AG04450 (cell line): ENCODE results near the gene RIC8A. TPM values are rescaled to one million over a fixed set of nuclear protein-coding genes. Genes with fewer than 3 reads are reported as not detected.
"Not testable (repeated sequence)": the region's sequence is repeated elsewhere in the genome, so short reads cannot be mapped to it uniquely, and the experiment has no call there.

ENCODE experiments used
- CTCF ChIA-PET: fragments of 300-600, 350-600 bp; formaldehyde crosslinking; extraction: SDS; loops from one replicate; lab custom pipeline; 2022; ENCODE audit warnings: antibody characterized with exemption, inconsistent platforms; lab: Charles Lee
- POLR2A ChIA-PET: fragments of 350-600 bp; formaldehyde crosslinking; extraction: SDS; loops from one replicate; lab custom pipeline; 2021; ENCODE audit warnings: antibody characterized with exemption, inconsistent platforms; lab: Yijun Ruan, JAX
- DNase-seq: peaks from one replicate; pipeline ENCODE4 v3.0.0-alpha.2; 2011; ENCODE audit warnings: low read depth, low spot score
- H3K27ac ChIP-seq: one replicate; pipeline ENCODE4 v1.5.1; 2012; ENCODE audit warnings: low read depth, low read length, control low read depth
- H3K27me3 ChIP-seq: one replicate; pipeline ENCODE4 v1.6.0; 2012; ENCODE audit warnings: low read length; ENCODE audit not compliant: control insufficient read depth, insufficient read depth
- H3K4me3 ChIP-seq: 2 replicates; pipeline ENCODE4 v1.5.1; 2011; ENCODE audit warnings: mild to moderate bottlenecking, low read depth, low read length, control low read depth
- H3K9me3 ChIP-seq: 2 replicates; pipeline ENCODE4 v1.5.1; 2012; ENCODE audit warnings: low read length; ENCODE audit not compliant: control insufficient read depth, insufficient read depth
- CTCF ChIP-seq: IDR thresholded peaks from 2 replicates; pipeline ENCODE4 v1.5.1; 2011; ENCODE audit warnings: low read depth, low read length, control low read depth, inconsistent platforms
- polyA plus RNA-seq: library from polyadenylated mRNA; depleted of rRNA; stranded (reverse); fragments of >200 nt; gene quantifications from 2 replicates; pipeline ENCODE4 v1.2.3, GENCODE V29; 2011

Gene RIC8A
- polyA plus RNA-seq, 1 experiment, result 118 TPM

DNA sequence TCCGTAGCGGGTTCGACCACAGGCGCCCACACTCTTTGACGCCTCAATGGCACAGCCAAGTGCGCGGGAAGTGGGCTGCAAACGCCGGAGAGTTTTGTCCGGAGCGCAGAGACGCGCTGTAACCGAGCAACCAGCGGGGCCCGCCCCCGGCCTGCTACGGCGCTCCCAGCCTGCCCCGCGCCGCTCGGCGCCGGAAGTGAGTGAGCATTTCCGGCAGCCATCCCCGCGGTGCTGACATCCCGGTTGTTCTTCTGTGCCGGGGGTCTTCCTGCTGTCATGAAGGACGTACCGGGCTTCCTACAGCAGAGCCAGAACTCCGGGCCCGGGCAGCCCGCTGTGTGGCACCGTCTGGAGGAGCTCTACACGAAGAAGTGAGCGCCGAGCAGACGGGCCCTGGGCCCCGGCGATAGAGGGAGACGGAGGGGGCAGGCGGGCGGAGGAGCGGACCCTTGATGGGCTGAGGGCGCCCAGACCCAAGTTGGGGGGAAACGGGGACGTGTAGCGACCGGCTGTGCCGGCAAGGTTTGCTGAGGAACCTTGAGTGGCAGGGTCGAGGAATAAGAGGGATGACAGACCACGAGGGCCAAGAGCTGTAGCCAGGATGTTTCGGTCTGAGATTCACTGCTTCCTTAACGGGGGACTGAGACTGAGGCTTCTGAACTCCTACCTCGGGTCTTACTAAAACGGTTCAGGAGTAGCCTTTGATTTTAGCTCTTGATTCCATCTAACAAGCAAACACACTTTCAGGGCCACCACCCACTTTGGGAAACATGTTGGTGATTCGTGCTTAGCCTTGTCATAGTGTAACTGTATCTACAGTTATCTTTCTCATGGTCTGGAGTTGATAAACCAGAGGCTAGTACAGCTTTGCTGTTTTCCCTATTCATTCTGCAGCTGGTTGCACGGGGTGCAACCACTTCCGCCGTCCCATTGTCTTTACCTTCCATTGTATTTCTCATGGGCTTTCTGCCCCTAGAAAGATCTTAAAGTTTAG lies 29.6 kb downstream of the RIC8A start, which contains the start of gene PSMD13:
Gene PSMD13 (plus strand): TSS at position 203 of the 994 bp plus-strand sequence. CDS start 74 bp downstream, at position 277.
- no peak for TF ChIP-seq CTCF
- Histone ChIP-seq H3K27ac (peak within 1 kb of the TSS; percentile 74), H3K4me3 (peak within 1 kb of the TSS; percentile 96), H3K9me3 (no peaks in the 10 kb centered on the region; the same call in 1 of the 2 replicates), H3K27me3 (no peaks in the 10 kb centered on the region)
- DNase-seq, result peak; percentile 44
- POLR2A ChIA-PET, result interaction anchor here (1.1 to 1.6 kb wide), 2 partner anchors 29 to 30 kb away, joined by 3 to 7 read pairs; partner anchors contain the start of genes BET1L and RIC8A
- CTCF ChIA-PET, result interaction anchor here (0.7 to 6.8 kb wide), 2 partner anchors 14 to 68 kb away, joined by 3 to 51 read pairs; no protein-coding TSS in a partner anchor

- POLR2A ChIA-PET, H3K27me3 ChIP-seq, H3K4me3 ChIP-seq, H3K27ac ChIP-seq, H3K9me3 ChIP-seq, DNase-seq: not testable (repeated sequence)
- CTCF ChIA-PET, result interaction anchor here (6.8 kb wide), 1 partner anchor 13 kb away, joined by 51 read pairs; no protein-coding TSS in a partner anchor
Observed at GRCh38 chr11:238346-238745, 30.8 kb downstream of the RIC8A start.

DNA sequence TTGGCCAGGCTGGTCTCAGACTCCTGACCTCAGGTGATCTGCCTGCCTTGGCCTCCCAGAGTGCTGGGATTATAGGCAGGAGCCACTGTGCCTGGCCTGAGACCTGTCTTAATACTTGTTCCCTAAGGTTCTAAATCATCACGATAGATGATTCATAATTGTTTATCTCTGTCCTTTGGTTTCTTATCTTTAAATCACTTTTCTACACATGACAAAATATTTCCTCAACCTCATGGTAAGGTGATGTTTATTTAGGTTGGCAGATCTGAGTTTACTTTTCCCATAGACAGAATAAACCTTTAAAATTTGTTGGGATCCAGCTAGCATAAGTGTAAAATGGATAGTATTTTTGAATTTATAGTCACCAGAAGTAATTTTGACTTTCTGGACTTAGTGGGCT lies 32.8 kb downstream of the RIC8A start:
- no peaks in the 10 kb centered on the region for H3K27me3 ChIP-seq
- no peak overlapping the region for H3K4me3 ChIP-seq
- CTCF ChIA-PET, result interaction anchor here (6.8 kb wide), 1 partner anchor 11 kb away, joined by 51 read pairs; no protein-coding TSS in a partner anchor
- no peak overlapping the region for H3K27ac ChIP-seq
- no peak for DNase-seq
- POLR2A ChIA-PET, result no interaction called here
- H3K9me3 ChIP-seq, result no peaks in the 10 kb centered on the region; the same call in 1 of the 2 replicates
- TF ChIP-seq CTCF, result no peak

DNA sequence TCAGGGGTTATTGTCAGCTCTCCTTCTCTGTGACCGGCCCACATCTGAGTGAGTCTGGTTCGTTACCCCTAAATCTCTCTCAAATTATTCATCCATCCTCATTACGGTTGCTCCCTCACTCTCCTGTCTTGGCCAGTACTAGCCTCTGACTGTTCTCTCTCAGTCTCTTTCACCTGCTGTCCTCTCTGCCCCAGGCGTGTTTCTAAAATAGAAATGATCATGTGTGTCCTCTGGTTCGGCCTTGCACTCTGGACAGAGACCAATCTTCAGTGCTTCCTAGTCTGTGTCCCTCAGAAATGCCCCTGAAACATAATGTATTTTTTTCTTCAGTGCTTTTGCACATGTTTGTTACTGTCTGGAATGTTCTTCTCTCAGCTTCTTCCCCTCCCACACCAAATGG lies 34.1 kb downstream of the RIC8A start:
- ChIA-PET CTCF (interaction anchor here (6.8 kb wide), 1 partner anchor 9 kb away, joined by 51 read pairs; no protein-coding TSS in a partner anchor), POLR2A (no interaction called here)
- TF ChIP-seq CTCF, result no peak
- Histone ChIP-seq H3K27me3 (no peaks in the 10 kb centered on the region), H3K27ac (no peak overlapping the region), H3K4me3 (no peak overlapping the region), H3K9me3 (no peaks in the 10 kb centered on the region; the same call in 1 of the 2 replicates)
- DNase-seq, result no peak

GRCh38 chr11:244376-244775 lies 36.9 kb downstream of the RIC8A start:
- H3K27ac ChIP-seq, result no peak overlapping the region
- no peaks in the 10 kb centered on the region for H3K27me3 ChIP-seq
- ChIA-PET CTCF (no interaction called here), POLR2A (interaction anchor here (0.8 kb wide), 1 partner anchor 47 kb away, joined by 7 read pairs; no protein-coding TSS in a partner anchor)
- TF ChIP-seq CTCF, result no peak
- no peak overlapping the region for H3K4me3 ChIP-seq
- H3K9me3 ChIP-seq, result no peaks in the 10 kb centered on the region
- no peak for DNase-seq
